Mucosa of rectum (tissue), 2 donors: ENCODE data around the gene YJEFN3.

ENCODE experiments used
- H3K27ac ChIP-seq, 2 donors: one replicate each; pipeline ENCODE4 v1.7.0; 2013; ENCODE audit warnings: inconsistent platforms in 2 of 2, low read depth in 2 of 2, low read length in 2 of 2
- H3K27me3 ChIP-seq, 2 donors: one replicate each; pipeline ENCODE4 v1.7.0; 2013; ENCODE audit warnings: low read length in 2 of 2; ENCODE audit not compliant: control insufficient read depth in 2 of 2, insufficient read depth in 2 of 2
- H3K36me3 ChIP-seq, 2 donors: one replicate each; pipeline ENCODE4 v1.7.0; 2013; ENCODE audit warnings: low read length in 2 of 2; ENCODE audit not compliant: control insufficient read depth in 2 of 2, insufficient read depth in 2 of 2
- H3K4me1 ChIP-seq, 2 donors: one replicate each; pipeline ENCODE4 v1.7.0; 2013; ENCODE audit warnings: low read length in 2 of 2, mild to moderate bottlenecking in 1 of 2; ENCODE audit not compliant: control insufficient read depth in 2 of 2, insufficient read depth in 2 of 2
- H3K4me3 ChIP-seq, 2 donors: one replicate each; pipeline ENCODE4 v1.7.0; 2013; ENCODE audit warnings: low read length in 2 of 2
- H3K9ac ChIP-seq, 2 donors: one replicate each; pipeline ENCODE4 v1.7.0; 2013; ENCODE audit warnings: low read length in 2 of 2, low read depth in 1 of 2, mild to moderate bottlenecking in 1 of 2
- H3K9me3 ChIP-seq, 2 donors: one replicate each; pipeline ENCODE4 v1.7.0; 2013; ENCODE audit warnings: low read length in 2 of 2; ENCODE audit not compliant: control insufficient read depth in 2 of 2
- donor health status: healthy.
- donor health status: Normal muscosa, but diverticular disease.

Gene YJEFN3

GRCh38 chr19:19524053-19524452 lies 4.7 kb upstream of the YJEFN3 start:
- Histone ChIP-seq H3K4me3 (no peak overlapping the region), H3K9ac (no peak overlapping the region), H3K9me3 (no peaks in the 10 kb centered on the region), H3K27ac (no peak overlapping the region), H3K36me3 (peaks cover 14 to 36% of the 10 kb centered on the region in 2 donors), H3K4me1 (no peaks in the 10 kb centered on the region), H3K27me3 (no peaks in the 10 kb centered on the region)

GRCh38 chr19:19525611-19526380 lies 2.9 kb upstream of the YJEFN3 start:
- H3K4me3 ChIP-seq: no peak overlapping the region
- H3K9ac ChIP-seq: no peak overlapping the region
- H3K27me3 ChIP-seq: no peaks in the 10 kb centered on the region
- no peaks in the 10 kb centered on the region for H3K4me1 ChIP-seq
- no peaks in the 10 kb centered on the region for H3K9me3 ChIP-seq
- H3K36me3 ChIP-seq: peaks cover 14 to 27% of the 10 kb centered on the region in 2 donors
- H3K27ac ChIP-seq: no peak overlapping the region

DNA sequence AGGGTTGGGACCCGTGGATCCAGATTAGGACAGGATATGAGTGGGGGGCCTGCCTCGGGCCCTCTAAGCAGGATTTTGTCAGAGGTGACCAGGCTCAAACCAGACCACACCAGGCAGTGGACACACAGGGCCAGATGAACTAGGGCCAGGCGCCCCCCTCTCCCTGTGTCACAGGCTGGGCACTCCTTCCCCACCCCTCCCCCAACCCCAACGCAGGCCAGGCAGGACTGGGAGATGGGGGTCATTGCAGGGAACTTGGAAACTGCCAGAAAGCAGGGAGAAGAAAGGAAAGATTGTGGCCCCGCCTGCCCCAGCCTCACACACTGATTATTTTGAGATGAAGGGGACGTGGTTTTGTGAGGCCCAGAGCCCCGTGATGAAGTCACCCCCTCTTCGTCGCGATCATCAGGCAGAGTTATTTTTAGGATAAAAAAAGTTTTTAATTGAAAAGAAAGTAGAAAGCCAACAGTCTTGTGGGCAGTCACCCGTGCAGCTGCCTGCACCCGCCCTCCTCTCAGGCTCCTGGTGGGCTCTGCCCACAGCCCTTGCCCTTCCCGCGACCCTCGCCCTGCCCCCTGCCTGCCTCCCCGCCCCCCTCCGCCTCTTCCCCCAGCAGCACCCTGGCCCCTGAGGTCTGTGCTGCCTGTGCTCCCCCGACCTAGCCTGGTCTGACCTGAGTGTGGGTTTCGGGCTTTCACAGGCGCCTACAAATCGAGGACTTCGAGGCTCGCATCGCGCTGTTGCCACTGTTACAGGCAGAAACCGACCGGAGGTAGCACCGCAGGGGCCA lies 1.9 kb upstream of the YJEFN3 start:
- H3K4me3 ChIP-seq: no peak overlapping the region
- no peaks in the 10 kb centered on the region for H3K27me3 ChIP-seq
- H3K4me1 ChIP-seq: no peaks in the 10 kb centered on the region
- H3K9ac ChIP-seq: no peak overlapping the region
- H3K27ac ChIP-seq: no peak overlapping the region
- no peaks in the 10 kb centered on the region for H3K9me3 ChIP-seq
- H3K36me3 ChIP-seq: peaks cover 14 to 25% of the 10 kb centered on the region in 2 donors

- peaks cover 14 to 25% of the 10 kb centered on the region in 2 donors for H3K36me3 ChIP-seq
- H3K4me1 ChIP-seq: peaks cover 2 to 3% of the 10 kb centered on the region in 2 donors
- H3K4me3 ChIP-seq: no peak overlapping the region
- no peak overlapping the region for H3K9ac ChIP-seq
- no peak overlapping the region for H3K27ac ChIP-seq
- no peaks in the 10 kb centered on the region for H3K27me3 ChIP-seq
- no peaks in the 10 kb centered on the region for H3K9me3 ChIP-seq
Observed at GRCh38 chr19:19527371-19527656, 1.4 kb upstream of the YJEFN3 start.

- Histone ChIP-seq H3K4me1 (peaks cover 2 to 3% of the 10 kb centered on the region in 2 donors), H3K36me3 (peaks cover 14 to 25% of the 10 kb centered on the region in 2 donors), H3K9ac (no peak overlapping the region), H3K27ac (no peak overlapping the region), H3K27me3 (no peaks in the 10 kb centered on the region), H3K4me3 (no peak overlapping the region), H3K9me3 (no peaks in the 10 kb centered on the region)
Observed at GRCh38 chr19:19527674-19528625, 761 bp upstream of the YJEFN3 start.

GRCh38 chr19:19529783-19530422 lies 1.2 kb downstream of the YJEFN3 start:
- H3K9ac ChIP-seq: no peak overlapping the region
- peaks cover 2 to 3% of the 10 kb centered on the region in 2 donors for H3K4me1 ChIP-seq

DNA sequence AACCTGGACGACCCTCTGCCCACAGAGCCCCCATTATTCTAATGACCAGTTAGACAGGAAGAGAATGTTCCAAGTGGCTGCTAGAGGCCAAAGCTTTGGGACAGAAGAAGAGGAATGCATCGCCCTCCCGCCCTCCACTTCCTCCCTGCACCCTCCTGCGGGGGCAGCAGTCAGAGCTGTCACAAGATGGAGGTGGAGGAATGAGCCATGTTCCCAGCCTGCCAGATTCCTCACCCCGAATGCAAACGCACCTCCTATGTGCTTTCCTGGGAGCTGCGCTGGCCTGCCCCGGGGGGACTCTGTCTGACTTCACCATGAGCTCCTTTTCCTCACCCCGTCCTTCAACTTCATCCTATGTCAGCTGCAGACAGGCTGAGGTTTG lies 1.7 kb downstream of the YJEFN3 start:
- Histone ChIP-seq H3K27ac (no peak overlapping the region), H3K4me3 (no peak overlapping the region), H3K36me3 (peaks cover 10 to 21% of the 10 kb centered on the region in 2 donors), H3K9me3 (no peaks in the 10 kb centered on the region), H3K27me3 (no peaks in the 10 kb centered on the region), H3K9ac (no peak overlapping the region), H3K4me1 (peaks cover 2 to 3% of the 10 kb centered on the region in 2 donors)

More at GRCh38 chr19:19529783-19530422, 1.2 kb downstream of the YJEFN3 start:
- Histone ChIP-seq H3K9me3 (no peaks in the 10 kb centered on the region), H3K36me3 (peaks cover 10 to 21% of the 10 kb centered on the region in 2 donors), H3K27ac (no peak overlapping the region), H3K4me3 (no peak overlapping the region), H3K27me3 (no peaks in the 10 kb centered on the region)

- no peak overlapping the region for H3K4me3 ChIP-seq
- H3K9ac ChIP-seq: no peak overlapping the region
- peaks cover 10 to 17% of the 10 kb centered on the region in 2 donors for H3K36me3 ChIP-seq
- H3K27me3 ChIP-seq: no peaks in the 10 kb centered on the region
- no peak overlapping the region for H3K27ac ChIP-seq
- H3K9me3 ChIP-seq: no peaks in the 10 kb centered on the region
- H3K4me1 ChIP-seq: peaks cover 2 to 3% of the 10 kb centered on the region in 2 donors
Observed at GRCh38 chr19:19530889-19531288, 2.2 kb downstream of the YJEFN3 start.

DNA sequence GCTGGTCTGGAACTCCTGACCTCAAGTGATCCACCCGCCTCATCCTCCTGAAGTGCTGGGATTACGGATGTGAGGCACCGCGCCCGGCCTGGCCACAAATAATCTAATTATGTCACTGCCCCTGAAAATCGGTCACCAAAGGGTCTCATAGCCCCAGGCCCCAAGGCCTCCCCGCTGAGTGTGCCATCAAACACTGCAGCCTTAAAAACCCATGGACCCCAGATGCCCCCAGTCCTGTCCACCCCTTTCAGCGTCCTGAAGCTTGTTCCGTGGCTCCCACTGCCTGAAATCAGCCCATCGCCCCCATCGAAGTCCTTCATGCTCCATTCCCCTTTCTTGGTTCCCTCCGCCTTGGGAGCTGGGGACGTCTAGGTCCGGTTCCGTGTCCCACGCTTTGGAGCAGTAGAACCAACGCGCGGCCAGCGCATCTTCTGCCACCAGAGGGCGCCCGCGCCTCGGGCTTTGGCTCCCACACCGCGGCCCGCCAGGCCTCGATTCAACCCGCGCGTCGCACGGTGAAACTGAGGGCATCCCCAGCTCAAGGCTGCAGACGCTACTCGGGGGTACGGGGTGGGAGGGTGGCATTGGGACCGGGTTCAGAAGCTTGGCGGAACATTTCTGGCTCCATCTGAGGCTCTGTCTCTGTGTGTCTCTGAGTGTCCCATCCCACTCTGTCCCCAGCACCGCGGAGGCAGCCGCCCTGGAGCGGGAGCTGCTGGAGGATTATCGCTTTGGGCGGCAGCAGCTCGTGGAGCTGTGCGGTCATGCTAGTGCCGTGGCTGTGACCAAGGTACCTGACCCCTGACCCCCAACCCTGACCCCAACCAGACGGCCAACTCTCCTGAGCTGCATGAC lies 3.5 kb downstream of the YJEFN3 start:
- H3K4me3 ChIP-seq: no peak overlapping the region
- H3K36me3 ChIP-seq: peaks cover 9 to 14% of the 10 kb centered on the region in 2 donors
- peaks cover 2 to 3% of the 10 kb centered on the region in 2 donors for H3K4me1 ChIP-seq
- no peaks in the 10 kb centered on the region for H3K27me3 ChIP-seq
- no peaks in the 10 kb centered on the region for H3K9me3 ChIP-seq
- H3K9ac ChIP-seq: peak overlapping the region in 1 of 2 donors; percentile 36
- H3K27ac ChIP-seq: no peak overlapping the region
